ENCODE data around the gene FBLN2. TPM values are rescaled to one million over a fixed set of nuclear protein-coding genes. Genes with fewer than 3 reads are reported as not detected.
A peak's percentile ranks its signal among the peaks of the same experiment; 100 is the strongest.

Gene FBLN2
- polyA plus RNA-seq, 1 experiment, result 248 TPM

DNA sequence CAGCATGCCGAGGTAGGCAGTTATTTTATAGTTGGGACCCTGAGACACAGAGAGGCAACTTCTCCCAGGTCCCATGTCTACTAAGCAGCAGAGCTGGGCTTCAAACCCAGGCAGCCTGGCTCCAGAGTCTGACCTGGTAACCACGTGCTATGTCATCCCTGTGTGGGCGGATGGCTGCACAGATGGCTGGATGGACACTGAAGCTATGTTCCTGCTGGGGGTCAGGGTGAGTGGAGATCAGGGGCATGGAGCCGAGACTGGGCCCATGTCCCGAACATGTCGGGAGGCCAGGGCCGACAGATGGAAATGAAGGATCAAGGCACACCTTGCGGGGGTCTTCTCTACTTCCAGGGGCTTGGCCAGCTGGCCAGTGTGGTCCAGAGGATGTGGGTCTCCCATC lies 9.3 kb upstream of the FBLN2 start:
- ChIA-PET CTCF (interaction anchor here (0.8 to 3.5 kb wide), 4 partner anchors 8 to 111 kb away, joined by 3 to 17 read pairs (median 5); no protein-coding TSS in a partner anchor), POLR2A (no interaction called here)
- DNase-seq (ENCODE audit: low read depth), result no peak

DNA sequence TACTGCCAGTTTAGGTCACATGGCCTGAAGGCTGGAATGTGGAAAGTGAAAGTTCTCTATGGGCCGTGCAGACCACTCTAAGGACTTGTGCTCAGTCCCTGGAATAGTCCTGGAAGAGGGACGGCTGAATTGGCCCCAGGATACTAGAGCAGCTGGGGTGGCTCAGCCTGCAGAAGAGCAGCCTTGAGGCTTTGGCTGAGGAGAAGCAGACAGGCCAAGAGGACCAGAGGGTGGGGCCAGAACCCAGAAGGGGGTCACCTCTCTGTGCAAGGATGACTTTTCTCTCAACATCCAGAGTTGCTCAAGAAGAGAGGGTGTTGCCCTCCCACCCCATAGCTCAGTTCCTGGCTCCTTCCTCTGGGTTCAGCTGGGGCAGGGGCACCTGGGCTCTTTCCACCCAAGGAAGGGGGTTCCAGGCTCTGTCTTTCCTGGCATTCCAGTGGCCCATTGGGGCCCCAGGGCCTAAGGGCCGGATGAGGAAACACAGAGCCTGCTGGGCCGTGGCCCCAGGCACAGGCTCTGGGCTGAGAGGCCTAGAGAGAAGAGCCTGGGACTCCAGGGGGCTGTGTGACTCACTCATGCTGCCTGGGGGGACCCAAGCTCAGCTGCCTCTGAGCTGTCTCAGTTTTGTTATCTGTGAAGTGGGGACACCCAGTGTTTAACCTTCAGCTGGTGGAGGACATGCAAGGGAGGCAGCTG lies 8.5 kb upstream of the FBLN2 start:
- ChIA-PET POLR2A (no interaction called here), CTCF (interaction anchor here (1.0 to 3.5 kb wide), 4 partner anchors 27 to 108 kb away, joined by 3 to 17 read pairs (median 6); no protein-coding TSS in a partner anchor)
- TF ChIP-seq, protein P1, sequence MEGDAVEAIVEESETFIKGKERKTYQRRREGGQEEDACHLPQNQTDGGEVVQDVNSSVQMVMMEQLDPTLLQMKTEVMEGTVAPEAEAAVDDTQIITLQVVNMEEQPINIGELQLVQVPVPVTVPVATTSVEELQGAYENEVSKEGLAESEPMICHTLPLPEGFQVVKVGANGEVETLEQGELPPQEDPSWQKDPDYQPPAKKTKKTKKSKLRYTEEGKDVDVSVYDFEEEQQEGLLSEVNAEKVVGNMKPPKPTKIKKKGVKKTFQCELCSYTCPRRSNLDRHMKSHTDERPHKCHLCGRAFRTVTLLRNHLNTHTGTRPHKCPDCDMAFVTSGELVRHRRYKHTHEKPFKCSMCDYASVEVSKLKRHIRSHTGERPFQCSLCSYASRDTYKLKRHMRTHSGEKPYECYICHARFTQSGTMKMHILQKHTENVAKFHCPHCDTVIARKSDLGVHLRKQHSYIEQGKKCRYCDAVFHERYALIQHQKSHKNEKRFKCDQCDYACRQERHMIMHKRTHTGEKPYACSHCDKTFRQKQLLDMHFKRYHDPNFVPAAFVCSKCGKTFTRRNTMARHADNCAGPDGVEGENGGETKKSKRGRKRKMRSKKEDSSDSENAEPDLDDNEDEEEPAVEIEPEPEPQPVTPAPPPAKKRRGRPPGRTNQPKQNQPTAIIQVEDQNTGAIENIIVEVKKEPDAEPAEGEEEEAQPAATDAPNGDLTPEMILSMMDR (IDR thresholded peaks at IDR 0.05; ENCODE audit: insufficient read depth, low read depth, low read length), result no peak
- DNase-seq (ENCODE audit: low read depth), result no peak
- no peaks in the 10 kb centered on the region for H3K36me3 ChIP-seq (ENCODE audit: control insufficient read depth, insufficient read depth, low read length)
- no peak overlapping the region for H3K4me3 ChIP-seq (ENCODE audit: low read depth, low read length)
- H3K27me3 ChIP-seq (ENCODE audit: control insufficient read depth, insufficient read depth, low read length), result no peaks in the 10 kb centered on the region

More for the DNA sequence above, 9.3 kb upstream of the FBLN2 start:
- Histone ChIP-seq H3K4me3 (ENCODE audit: low read depth, low read length) (no peak overlapping the region), H3K36me3 (ENCODE audit: control insufficient read depth, insufficient read depth, low read length) (no peaks in the 10 kb centered on the region), H3K27me3 (ENCODE audit: control insufficient read depth, insufficient read depth, low read length) (no peaks in the 10 kb centered on the region)
- TF ChIP-seq, protein P1 (IDR thresholded peaks at IDR 0.05; ENCODE audit: insufficient read depth, low read depth, low read length), result no peak

DNA sequence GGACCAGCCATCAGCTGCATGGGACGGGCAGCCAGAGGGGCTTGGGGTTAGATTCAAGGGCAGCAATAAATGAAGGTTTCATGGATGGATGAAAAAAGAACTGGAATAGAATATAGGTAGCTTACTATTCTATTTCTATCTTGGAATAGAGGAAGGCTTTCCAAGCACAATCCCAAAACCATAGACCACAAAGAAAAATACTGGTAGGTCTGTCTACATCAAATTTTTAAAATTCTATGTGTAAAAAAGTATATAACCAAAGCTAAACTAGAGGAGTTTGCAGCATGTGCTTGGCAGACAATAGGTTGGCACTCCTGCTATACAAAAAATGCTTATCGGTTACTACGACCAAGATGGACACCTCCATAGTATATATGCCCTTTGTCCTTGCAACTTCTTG lies 7.2 kb upstream of the FBLN2 start:
- ChIA-PET CTCF (interaction anchor here (1.0 to 1.8 kb wide), 3 partner anchors 41 to 45 kb away, joined by 3 to 6 read pairs (median 4); no protein-coding TSS in a partner anchor), POLR2A (no interaction called here)
- no peak for DNase-seq (ENCODE audit: low read depth)
- no peaks in the 10 kb centered on the region for H3K36me3 ChIP-seq (ENCODE audit: control insufficient read depth, insufficient read depth, low read length)
- TF ChIP-seq, protein P1 (IDR thresholded peaks at IDR 0.05; ENCODE audit: insufficient read depth, low read depth, low read length), result no peak
- no peaks in the 10 kb centered on the region for H3K27me3 ChIP-seq (ENCODE audit: control insufficient read depth, insufficient read depth, low read length)
- H3K4me3 ChIP-seq (ENCODE audit: low read depth, low read length), result no peak overlapping the region

DNA sequence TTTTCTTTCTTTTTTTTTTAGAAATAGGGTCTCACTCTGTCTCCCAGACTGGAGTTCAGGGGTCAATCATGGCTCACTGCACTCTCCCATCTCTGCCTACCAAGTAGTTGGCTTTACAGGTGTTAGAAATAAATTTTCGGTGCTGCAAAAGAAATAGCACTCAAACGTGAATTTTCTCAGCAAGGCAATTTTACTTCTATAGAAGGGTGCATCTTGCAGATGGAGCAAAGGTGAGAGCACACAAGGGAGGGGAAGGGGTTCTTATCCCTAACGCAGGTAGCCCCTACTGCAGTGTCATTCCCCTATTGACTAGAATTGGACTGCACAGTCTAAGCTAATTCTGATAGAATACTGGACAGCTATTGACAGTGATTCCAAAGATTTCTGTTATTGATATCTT lies 6.8 kb upstream of the FBLN2 start:
- Histone ChIP-seq H3K4me3 (ENCODE audit: low read depth, low read length) (no peak overlapping the region), H3K36me3 (ENCODE audit: control insufficient read depth, insufficient read depth, low read length) (no peaks in the 10 kb centered on the region), H3K27me3 (ENCODE audit: control insufficient read depth, insufficient read depth, low read length) (no peaks in the 10 kb centered on the region)
- CTCF ChIA-PET, result interaction anchor here (1.3 kb wide), 1 partner anchor 46 kb away, joined by 4 read pairs; no protein-coding TSS in a partner anchor
- no peak for DNase-seq (ENCODE audit: low read depth)
- POLR2A ChIA-PET, result no interaction called here
- TF ChIP-seq, protein P1 (IDR thresholded peaks at IDR 0.05; ENCODE audit: insufficient read depth, low read depth, low read length), result no peak

DNA sequence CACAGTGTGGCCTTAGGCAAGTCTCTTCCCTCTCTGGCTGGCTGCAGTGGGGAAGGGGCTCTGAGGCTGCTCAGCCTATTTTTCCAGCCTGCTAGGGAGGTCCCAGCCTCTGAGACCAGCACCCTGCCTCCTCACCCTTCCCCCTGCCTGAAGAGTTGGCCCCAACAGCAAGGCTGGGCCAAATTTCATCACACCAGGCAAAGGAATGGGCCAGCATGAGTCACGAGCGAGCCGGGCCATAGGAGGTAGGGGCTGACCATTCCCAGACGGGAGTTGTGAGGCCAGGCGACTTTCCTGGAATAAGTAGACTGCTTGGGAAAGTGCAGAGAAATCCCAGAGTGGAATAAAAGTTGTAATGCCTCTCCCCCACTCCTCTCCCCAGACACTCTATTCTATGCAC lies 5.7 kb upstream of the FBLN2 start:
- H3K36me3 ChIP-seq (ENCODE audit: control insufficient read depth, insufficient read depth, low read length), result no peaks in the 10 kb centered on the region
- no peak overlapping the region for H3K4me3 ChIP-seq (ENCODE audit: low read depth, low read length)
- ChIA-PET POLR2A (no interaction called here), CTCF (interaction anchor here (1.0 to 1.3 kb wide), 3 partner anchors 36 to 47 kb away, joined by 3 to 4 read pairs (median 4); no protein-coding TSS in a partner anchor)
- no peaks in the 10 kb centered on the region for H3K27me3 ChIP-seq (ENCODE audit: control insufficient read depth, insufficient read depth, low read length)
- TF ChIP-seq, protein P1 (IDR thresholded peaks at IDR 0.05; ENCODE audit: insufficient read depth, low read depth, low read length), result no peak
- peak; percentile 88 for DNase-seq (ENCODE audit: low read depth)
